ENCODE results near the gene GLT8D1. TPM values are rescaled to one million over a fixed set of nuclear protein-coding genes. Genes with fewer than 3 reads are reported as not detected.

GLT8D1 gene
- total and polyA plus RNA-seq, 12 donors, result 23.0 to 37.9 (median 29.4) TPM

- Histone ChIP-seq H3K4me3 (no peak overlapping the region), H3K4me1 (peaks cover 0 to 7% (median 0%) of the 10 kb centered on the region in 9 donors), H3K9me3 (no peaks in the 10 kb centered on the region), H3K27me3 (no peaks in the 10 kb centered on the region), H3K27ac (no peak overlapping the region), H3K36me3 (peaks cover 0 to 100% (median 74%) of the 10 kb centered on the region in 9 donors)
- WGBS, 2 donors, result 94 to 96% methylated on average over 6 of the region's 6 CpGs
- no peak for DNase-seq
- intact Hi-C loops (cut with DNase I), result no loop called here
- ATAC-seq, result no peak
- TF ChIP-seq CTCF (IDR thresholded peaks at IDR 0.05), result no peak
Measured at GRCh38 chr3:52645549-52645948, 60.0 kb downstream of the GLT8D1 start.

Other genes with a start within 250 kb of the GLT8D1 start
- gene STAB1, start 210.5 kb downstream of the GLT8D1 start, total RNA-seq, result 100 to 1,000 TPM in 2 of 10 donors, 10 to 100 TPM in 8; 17.4 to 159 (median 33.2) TPM
- gene STAB1, start 210.5 kb downstream of the GLT8D1 start, polyA plus RNA-seq, result 100 to 1,000 TPM in 1 of 2 donors, 10 to 100 TPM in 1; 54.1 to 231 TPM
- 100 to 1,000 TPM in 1 of 10 donors, 10 to 100 TPM in 9; 25.1 to 108 (median 44.5) TPM for gene NT5DC2, start 171.9 kb downstream of the GLT8D1 start, total RNA-seq
- 100 to 1,000 TPM in 1 of 2 donors, 10 to 100 TPM in 1; 95.1 to 138 TPM for gene NT5DC2, start 171.9 kb downstream of the GLT8D1 start, polyA plus RNA-seq
- 10 to 100 TPM; 30.2 to 98.0 (median 66.9) TPM for gene UQCC5, start 169.2 kb downstream of the GLT8D1 start, total RNA-seq
- 100 to 1,000 TPM in 1 of 2 donors, 10 to 100 TPM in 1; 83.5 to 147 TPM for gene UQCC5, start 169.2 kb downstream of the GLT8D1 start, polyA plus RNA-seq
- gene PBRM1, start 19.9 kb downstream of the GLT8D1 start, total RNA-seq, result 10 to 100 TPM; 41.6 to 63.9 (median 51.7) TPM
- 1 to 10 TPM; 6.0 to 8.0 TPM for gene PBRM1, start 19.9 kb downstream of the GLT8D1 start, polyA plus RNA-seq
- gene GNL3, start 19.8 kb downstream of the GLT8D1 start, total RNA-seq, result 10 to 100 TPM; 20.6 to 45.1 (median 25.7) TPM
- 10 to 100 TPM; 39.4 to 60.4 TPM for gene GNL3, start 19.8 kb downstream of the GLT8D1 start, polyA plus RNA-seq
- 10 to 100 TPM; 74.3 to 97.6 (median 82.2) TPM for gene SPCS1, start 315 bp upstream of the GLT8D1 start, total RNA-seq
- gene SPCS1, start 315 bp upstream of the GLT8D1 start, polyA plus RNA-seq, result 100 to 1,000 TPM in 1 of 2 donors, 10 to 100 TPM in 1; 21.7 to 122 TPM
- gene NEK4, start 65.1 kb upstream of the GLT8D1 start, total RNA-seq, result 10 to 100 TPM; 12.9 to 21.4 (median 17.2) TPM
- 1 to 10 TPM; 4.6 to 5.0 TPM for gene NEK4, start 65.1 kb upstream of the GLT8D1 start, polyA plus RNA-seq
- not detected for gene ITIH1, start 71.8 kb upstream of the GLT8D1 start, total RNA-seq
- under 1 TPM in 1 of 2 donors, not detected in 1; 0.13 TPM for gene ITIH1, start 71.8 kb upstream of the GLT8D1 start, polyA plus RNA-seq
- gene ITIH3, start 89.0 kb upstream of the GLT8D1 start, total RNA-seq, result under 1 TPM; 0.13 to 0.97 (median 0.41) TPM
- 1 to 10 TPM; 1.0 to 1.3 TPM for gene ITIH3, start 89.0 kb upstream of the GLT8D1 start, polyA plus RNA-seq
- gene ITIH4, start 124.9 kb upstream of the GLT8D1 start, total RNA-seq, result 1 to 10 TPM; 2.3 to 9.3 (median 4.3) TPM
- gene ITIH4, start 124.9 kb upstream of the GLT8D1 start, polyA plus RNA-seq, result 10 to 100 TPM in 1 of 2 donors, 1 to 10 TPM in 1; 1.5 to 17.9 TPM
- gene MUSTN1, start 129.2 kb upstream of the GLT8D1 start, total RNA-seq, result 10 to 100 TPM; 13.0 to 91.1 (median 37.5) TPM
- gene MUSTN1, start 129.2 kb upstream of the GLT8D1 start, polyA plus RNA-seq, result 100 to 1,000 TPM in 1 of 2 donors, 10 to 100 TPM in 1; 59.6 to 182 TPM
- gene STIMATE, start 191.8 kb upstream of the GLT8D1 start, total RNA-seq, result 1 to 10 TPM; 4.0 to 9.7 (median 7.3) TPM
- gene STIMATE, start 191.8 kb upstream of the GLT8D1 start, polyA plus RNA-seq, result 1 to 10 TPM; 4.4 to 7.2 TPM